Astrocyte (in vitro differentiated cells and primary cell): Measurements from ENCODE around the gene BCKDHB.

Experiments used
- EZH2 ChIP-seq: IDR thresholded peaks from 2 replicates; pipeline ENCODE4 v1.6.1; 2012; ENCODE audit warnings: mild to moderate bottlenecking, low read length, inconsistent platforms; ENCODE audit not compliant: insufficient read depth
- TF ChIP-seq, protein P1 (sequence below): IDR thresholded peaks from 2 replicates; pipeline ENCODE4 v1.5.1; 2011; ENCODE audit warnings: low read depth, mild to moderate bottlenecking, inconsistent platforms, low read length, moderate library complexity; ENCODE audit not compliant: insufficient read depth

DNA sequence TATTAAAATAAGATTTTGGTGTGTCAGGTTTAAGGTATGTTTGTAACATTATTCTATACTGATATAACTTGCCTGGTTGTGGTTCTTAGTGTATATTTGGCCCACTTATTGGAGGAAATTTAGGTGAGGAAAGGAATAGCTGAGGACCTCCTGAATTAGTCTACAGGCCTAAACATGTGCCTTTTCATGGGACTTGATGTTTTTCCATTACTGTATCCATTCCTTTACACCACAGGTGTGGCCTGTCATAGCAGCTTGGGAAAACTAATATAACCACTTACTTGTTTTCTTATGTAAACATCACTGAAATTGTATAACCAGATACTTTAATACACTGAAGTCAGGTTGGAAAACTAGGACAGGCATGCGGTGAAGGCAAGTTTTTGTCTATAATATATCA lies 27.6 kb downstream of the BCKDHB start:
- TF ChIP-seq EZH2 = no peak
- TF ChIP-seq, protein P1, sequence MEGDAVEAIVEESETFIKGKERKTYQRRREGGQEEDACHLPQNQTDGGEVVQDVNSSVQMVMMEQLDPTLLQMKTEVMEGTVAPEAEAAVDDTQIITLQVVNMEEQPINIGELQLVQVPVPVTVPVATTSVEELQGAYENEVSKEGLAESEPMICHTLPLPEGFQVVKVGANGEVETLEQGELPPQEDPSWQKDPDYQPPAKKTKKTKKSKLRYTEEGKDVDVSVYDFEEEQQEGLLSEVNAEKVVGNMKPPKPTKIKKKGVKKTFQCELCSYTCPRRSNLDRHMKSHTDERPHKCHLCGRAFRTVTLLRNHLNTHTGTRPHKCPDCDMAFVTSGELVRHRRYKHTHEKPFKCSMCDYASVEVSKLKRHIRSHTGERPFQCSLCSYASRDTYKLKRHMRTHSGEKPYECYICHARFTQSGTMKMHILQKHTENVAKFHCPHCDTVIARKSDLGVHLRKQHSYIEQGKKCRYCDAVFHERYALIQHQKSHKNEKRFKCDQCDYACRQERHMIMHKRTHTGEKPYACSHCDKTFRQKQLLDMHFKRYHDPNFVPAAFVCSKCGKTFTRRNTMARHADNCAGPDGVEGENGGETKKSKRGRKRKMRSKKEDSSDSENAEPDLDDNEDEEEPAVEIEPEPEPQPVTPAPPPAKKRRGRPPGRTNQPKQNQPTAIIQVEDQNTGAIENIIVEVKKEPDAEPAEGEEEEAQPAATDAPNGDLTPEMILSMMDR = no peak
